ENCODE measurements around the gene BSG.
"Not testable (repeated sequence)": the region's sequence is repeated elsewhere in the genome, so short reads cannot be mapped to it uniquely, and the experiment has no call there.

Gene BSG

DNA sequence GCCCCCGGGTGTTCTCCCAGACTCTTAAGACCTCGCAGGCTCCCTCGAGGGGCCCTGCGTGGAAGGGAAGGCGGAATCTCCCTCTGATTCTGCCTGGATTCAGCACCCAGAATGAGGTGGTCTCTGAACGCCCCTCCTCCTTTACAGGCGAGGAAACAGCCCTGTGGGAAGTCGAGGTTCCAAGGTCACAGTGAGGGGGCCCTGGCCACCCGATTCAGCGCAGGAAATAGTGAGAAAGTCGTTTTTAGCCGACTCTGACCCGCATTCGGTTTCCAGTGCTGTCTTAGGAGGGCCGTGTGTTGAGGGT lies 1.1 kb downstream of the BSG start:
- no peak for DNase-seq

GRCh38 chr19:574658-575526 lies 2.5 kb downstream of the BSG start:
- DNase-seq: no peak

GRCh38 chr19:575527-576506 lies 3.4 kb downstream of the BSG start:
- no peak for DNase-seq

- no peak for DNase-seq
Measured at GRCh38 chr19:576768-577438, 4.5 kb downstream of the BSG start.

GRCh38 chr19:577439-578392 lies 5.3 kb downstream of the BSG start:
- no peak for DNase-seq

- DNase-seq: no peak
Measured at GRCh38 chr19:579111-579841, 6.9 kb downstream of the BSG start.

DNA sequence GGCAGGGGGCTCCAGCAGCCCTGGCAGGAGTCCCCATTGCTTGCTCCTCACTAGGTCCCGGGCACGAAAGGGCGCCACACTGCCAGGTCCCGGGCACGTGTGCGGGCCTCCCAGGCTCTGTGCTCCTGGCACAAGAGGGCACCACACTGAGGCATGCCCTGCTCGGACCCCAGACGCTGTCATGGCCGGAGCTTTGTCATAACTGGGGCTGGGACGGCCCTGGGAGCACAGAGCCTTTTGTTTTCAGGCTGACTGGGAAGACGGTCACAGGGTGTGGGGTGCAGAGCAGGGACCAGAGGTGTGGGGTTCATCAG lies 7.4 kb downstream of the BSG start:
- DNase-seq: no peak

- DNase-seq: no peak
Measured at GRCh38 chr19:580274-580835, 8.0 kb downstream of the BSG start.

DNA sequence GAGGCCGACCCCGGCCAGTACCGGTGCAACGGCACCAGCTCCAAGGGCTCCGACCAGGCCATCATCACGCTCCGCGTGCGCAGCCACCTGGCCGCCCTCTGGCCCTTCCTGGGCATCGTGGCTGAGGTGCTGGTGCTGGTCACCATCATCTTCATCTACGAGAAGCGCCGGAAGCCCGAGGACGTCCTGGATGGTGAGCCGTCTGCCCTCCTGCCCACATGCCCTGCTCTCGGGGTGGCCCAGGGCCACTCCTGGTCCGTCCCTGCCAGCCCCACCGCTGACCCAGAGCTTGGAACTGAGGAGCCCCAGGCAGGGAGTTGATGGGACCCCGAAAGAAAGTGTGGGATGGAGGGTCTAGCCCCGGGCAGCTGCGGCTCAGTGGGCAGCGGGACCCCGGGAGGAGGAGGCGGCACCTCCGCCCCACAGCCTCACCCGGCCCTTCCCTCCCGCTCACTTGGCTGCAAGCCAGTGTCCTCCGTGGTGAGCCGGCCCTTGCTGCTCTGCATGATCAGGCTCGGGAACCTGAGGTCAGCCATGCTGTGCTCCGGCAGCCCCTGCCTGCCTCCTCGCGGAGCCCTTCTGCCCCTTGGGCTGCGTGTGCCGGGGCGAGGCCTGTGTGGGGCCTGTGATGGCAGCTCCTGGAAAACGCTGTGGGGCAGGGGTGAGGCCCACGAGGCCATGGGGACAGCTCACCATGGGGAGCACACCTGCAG lies 9.2 kb downstream of the BSG start:
- no peak for DNase-seq

DNA sequence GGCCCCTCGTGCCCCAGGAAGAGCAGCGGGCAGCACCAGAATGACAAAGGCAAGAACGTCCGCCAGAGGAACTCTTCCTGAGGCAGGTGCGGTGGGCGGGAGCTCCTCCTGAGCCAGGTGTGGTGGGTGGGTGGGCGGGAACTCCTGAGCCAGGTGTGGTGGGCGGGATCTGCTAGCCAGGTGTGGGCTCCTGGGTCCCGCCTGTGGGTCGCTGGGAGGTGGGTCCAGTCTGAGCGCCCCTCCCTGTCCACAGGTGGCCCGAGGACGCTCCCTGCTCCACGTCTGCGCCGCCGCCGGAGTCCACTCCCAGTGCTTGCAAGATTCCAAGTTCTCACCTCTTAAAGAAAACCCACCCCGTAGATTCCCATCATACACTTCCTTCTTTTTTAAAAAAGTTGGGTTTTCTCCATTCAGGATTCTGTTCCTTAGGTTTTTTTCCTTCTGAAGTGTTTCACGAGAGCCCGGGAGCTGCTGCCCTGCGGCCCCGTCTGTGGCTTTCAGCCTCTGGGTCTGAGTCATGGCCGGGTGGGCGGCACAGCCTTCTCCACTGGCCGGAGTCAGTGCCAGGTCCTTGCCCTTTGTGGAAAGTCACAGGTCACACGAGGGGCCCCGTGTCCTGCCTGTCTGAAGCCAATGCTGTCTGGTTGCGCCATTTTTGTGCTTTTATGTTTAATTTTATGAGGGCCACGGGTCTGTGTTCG lies 10.3 kb downstream of the BSG start:
- no peak for DNase-seq

DNA sequence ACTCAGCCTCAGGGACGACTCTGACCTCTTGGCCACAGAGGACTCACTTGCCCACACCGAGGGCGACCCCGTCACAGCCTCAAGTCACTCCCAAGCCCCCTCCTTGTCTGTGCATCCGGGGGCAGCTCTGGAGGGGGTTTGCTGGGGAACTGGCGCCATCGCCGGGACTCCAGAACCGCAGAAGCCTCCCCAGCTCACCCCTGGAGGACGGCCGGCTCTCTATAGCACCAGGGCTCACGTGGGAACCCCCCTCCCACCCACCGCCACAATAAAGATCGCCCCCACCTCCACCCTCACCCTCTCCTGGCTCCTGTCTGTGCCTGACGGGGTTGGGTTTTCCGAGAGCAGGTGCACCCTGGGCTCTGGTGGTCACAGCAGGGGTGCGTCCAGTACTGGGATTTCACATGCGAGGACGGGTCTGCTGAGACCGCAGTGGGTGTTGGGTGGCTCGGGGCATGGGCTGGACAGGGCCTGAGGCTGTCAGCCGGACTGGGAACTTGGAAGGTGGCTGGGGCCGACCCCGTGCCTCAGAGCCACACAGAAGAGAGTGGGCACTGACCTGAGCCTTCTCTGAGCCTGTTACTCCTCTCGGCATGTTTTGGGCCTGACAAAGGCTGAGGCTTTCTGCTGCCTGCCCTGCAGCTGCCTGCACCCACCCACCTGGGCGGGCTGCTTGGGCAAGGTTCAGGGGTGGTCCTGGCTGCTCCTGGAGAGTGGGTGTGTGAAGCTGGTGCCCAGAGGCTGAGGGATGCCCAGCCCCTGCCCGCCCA lies 11.0 kb downstream of the BSG start:
- no peak for DNase-seq

GRCh38 chr19:583968-584239 lies 11.5 kb downstream of the BSG start:
- no peak for DNase-seq

- peak; percentile 49 for DNase-seq
Measured at GRCh38 chr19:584240-585001, 12.0 kb downstream of the BSG start.

GRCh38 chr19:585146-585545 lies 12.8 kb downstream of the BSG start:
- not testable (repeated sequence) for DNase-seq

DNA sequence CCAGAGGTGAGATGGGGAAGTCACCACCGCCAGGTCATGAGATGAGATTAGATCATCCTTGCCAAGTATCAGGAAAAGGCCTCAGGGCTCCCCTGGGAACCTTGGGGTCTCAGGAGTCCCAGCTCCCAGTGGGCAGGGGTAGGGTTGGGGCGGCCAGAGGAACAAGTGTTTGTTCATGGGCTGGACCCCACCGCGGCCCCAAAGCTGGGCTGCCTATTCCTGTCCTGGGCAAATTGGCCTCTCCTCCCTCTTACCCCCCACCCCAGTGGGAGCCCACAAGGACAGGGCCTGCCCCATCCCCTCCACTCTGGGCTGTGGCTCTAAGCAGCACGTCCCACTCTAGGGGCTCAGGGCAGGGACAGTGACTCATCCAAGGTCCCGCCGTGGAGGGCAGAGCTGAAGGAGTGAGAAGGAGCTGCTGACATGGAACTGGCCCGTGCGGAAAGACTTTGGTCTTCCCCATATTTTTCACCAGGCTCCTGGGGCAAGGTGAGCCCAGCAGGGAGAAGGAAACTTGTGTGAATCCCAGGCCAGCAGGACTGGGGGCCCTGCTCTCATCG lies 13.2 kb downstream of the BSG start:
- no peak for DNase-seq

DNA sequence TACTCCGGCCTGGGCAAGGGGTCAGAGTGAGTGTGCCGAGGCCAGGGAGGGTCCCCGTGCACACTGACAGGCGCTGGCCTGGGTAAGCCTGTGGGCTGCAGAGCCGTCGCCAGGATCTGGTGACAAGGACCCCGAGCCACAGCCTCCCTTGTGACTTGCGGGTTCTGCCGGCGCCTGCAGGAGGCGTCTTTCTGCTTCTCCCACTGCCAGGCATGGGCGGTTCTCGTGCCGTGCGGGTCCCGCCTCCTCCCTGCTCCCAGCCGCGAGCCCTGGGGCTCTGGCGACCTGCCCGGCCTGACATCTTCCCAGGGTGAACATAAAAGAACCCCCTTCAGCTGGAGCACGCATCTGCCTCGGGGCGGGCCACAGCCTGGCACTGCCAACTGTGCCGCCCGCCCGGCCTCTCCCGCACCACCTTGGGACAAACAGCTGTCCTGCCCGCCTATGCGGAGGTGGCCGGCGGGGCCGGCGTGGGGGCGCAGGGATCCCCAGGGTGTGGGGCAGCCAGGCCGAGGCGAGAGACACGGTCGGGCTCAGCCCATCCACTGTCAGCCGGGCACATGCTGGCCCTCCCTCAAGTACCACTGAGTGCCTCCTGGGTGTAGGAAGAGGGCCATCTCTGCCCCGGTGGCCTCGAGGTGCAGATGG lies 15.8 kb downstream of the BSG start:
- DNase-seq: peak; percentile 97

Measured in NCI-H345 (cell line).